ENCODE measurements around the gene BMP6. TPM values are rescaled to one million over a fixed set of nuclear protein-coding genes. Genes with fewer than 3 reads are reported as not detected.

BMP6 gene
- total RNA-seq (2014; rRNA removed; shearing (Covaris generic)) (4.6 and 10.3 TPM in 2 replicates), polyA plus RNA-seq (2016; fragmentation: Nextera tagmentation; extraction: Ambion mirVana) (1.3 and 2.0 TPM in 2 replicates)

DNA sequence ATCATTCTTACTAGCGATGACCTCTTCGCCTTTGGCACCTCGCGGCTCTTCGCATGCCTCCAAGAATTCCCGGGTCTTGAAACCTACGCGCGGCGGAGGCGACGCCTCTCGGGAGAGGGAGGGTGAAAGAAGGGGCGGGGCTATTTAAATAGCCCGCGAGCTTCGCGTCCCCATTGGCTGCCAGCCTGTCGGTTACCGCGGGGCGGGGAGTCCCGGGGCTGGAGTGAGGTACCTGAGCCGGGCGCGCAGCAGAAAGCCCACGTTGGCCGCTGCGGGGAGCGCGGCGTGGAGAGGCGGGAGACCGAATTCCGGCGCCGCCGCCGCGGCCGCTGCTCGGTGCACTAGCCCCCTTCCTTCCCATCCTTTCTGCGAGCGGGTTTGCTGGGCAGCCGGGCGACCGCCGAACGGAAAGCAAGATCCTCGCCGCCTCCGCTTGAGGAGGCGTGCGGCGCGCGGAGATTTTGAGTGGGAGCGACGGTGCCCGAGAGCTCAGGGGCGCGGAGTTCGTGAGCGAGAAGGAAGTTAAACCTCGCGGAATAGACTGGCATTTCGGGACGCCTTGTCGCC lies at the start of gene BMP6:
Gene BMP6, plus strand, starts transcription at position 251 of the 567 bp plus-strand sequence. CDS start 857 bp downstream, outside the sequence.
- peak; percentile 96 for DNase-seq
- Histone ChIP-seq H3K36me3 (ENCODE audit: low read depth) (no peaks in the 10 kb centered on the region), H3K27me3 (replicated peaks; ENCODE audit: insufficient read depth) (no peaks in the 10 kb centered on the region), H3K4me3 (peak within 1 kb of the TSS; percentile 77), H2AFZ (peak within 1 kb of the TSS; percentile 69), H3K79me2 (ENCODE audit: insufficient read depth) (0 out of 2 replicates have a peak, but pooled peaks cover 14% of the 10 kb centered on the region), H3K9me2 (ENCODE audit: insufficient read depth) (no peaks in the 10 kb centered on the region), H3K4me2 (ENCODE audit: unreplicated experiment) (peak within 1 kb of the TSS; percentile 70), H3K9me3 (ENCODE audit: low read depth) (no peaks in the 10 kb centered on the region), H3F3A (ENCODE audit: insufficient read depth) (peaks cover 18% of the 10 kb centered on the region), H3K9ac (peak within 1 kb of the TSS; percentile 41), H3K27ac (no peak within 1 kb of the TSS), H4K20me1 (ENCODE audit: insufficient read depth) (no peaks in the 10 kb centered on the region), H3K4me1 (ENCODE audit: insufficient read depth) (peaks cover 25% of the 10 kb centered on the region)
- in situ Hi-C loops (cut with MboI): loop anchor here (10.0 kb wide), 2 partner anchors 169 to 279 kb away; no protein-coding TSS in a partner anchor
- 1% methylated on average over 68 to 69 of the region's 69 CpGs for WGBS, 2 experiments (ENCODE audit: low coverage in 1 of 2, low lambda C conversion rate in 2 of 2, missing lambda C conversion rate in 2 of 2)
- TF ChIP-seq EZH2phosphoT487 (IDR thresholded peaks at IDR 0.05; ENCODE audit: insufficient read depth, low read depth): no peak
- TF ChIP-seq EZH2 (IDR thresholded peaks at IDR 0.05; ENCODE audit: insufficient read depth, poor library complexity, severe bottlenecking): no peak

DNA sequence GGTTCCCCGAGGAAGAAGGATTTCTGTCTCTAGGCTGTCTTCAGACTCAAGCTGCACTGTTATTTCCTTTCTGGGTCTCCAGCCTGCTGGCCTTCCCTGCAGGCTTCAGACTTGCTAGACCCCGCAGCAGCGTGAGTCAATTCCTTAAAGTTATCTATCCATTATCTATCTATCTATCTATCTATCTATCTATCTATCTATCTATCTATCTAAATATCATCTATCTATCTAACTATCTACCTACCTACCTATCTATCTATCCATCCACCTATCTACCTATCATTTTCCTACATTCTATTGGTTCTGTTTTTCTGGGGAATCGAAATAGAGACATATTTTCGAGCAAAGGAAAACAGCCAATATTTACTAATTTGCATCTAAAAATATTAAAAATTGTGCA lies 48.7 kb upstream of the BMP6 start:
- TF ChIP-seq EZH2 (IDR thresholded peaks at IDR 0.05; ENCODE audit: insufficient read depth, poor library complexity, severe bottlenecking) (no peak), EZH2phosphoT487 (IDR thresholded peaks at IDR 0.05; ENCODE audit: insufficient read depth, low read depth) (no peak)
- peaks cover 16% of the 10 kb centered on the region for H3F3A ChIP-seq (ENCODE audit: insufficient read depth)
- peaks cover 14% of the 10 kb centered on the region for H3K4me1 ChIP-seq (ENCODE audit: insufficient read depth)
- no peaks in the 10 kb centered on the region for H4K20me1 ChIP-seq (ENCODE audit: insufficient read depth)
- H3K27me3 ChIP-seq (replicated peaks; ENCODE audit: insufficient read depth): no peaks in the 10 kb centered on the region
- H2AFZ ChIP-seq: no peak overlapping the region
- H3K9ac ChIP-seq: no peak overlapping the region
- H3K79me2 ChIP-seq (ENCODE audit: insufficient read depth): no peaks in the 10 kb centered on the region
- no peaks in the 10 kb centered on the region for H3K9me2 ChIP-seq (ENCODE audit: insufficient read depth)
- no peak overlapping the region for H3K4me2 ChIP-seq (ENCODE audit: unreplicated experiment)
- no peak overlapping the region for H3K27ac ChIP-seq
- no peaks in the 10 kb centered on the region for H3K36me3 ChIP-seq (ENCODE audit: low read depth)
- no peak for DNase-seq
- no peak overlapping the region for H3K4me3 ChIP-seq
- 81 to 84% methylated on average over 5 of the region's 5 CpGs for WGBS, 2 experiments (ENCODE audit: low coverage in 1 of 2, low lambda C conversion rate in 2 of 2, missing lambda C conversion rate in 2 of 2)
- in situ Hi-C loops (cut with MboI): no loop called here
- no peaks in the 10 kb centered on the region for H3K9me3 ChIP-seq (ENCODE audit: low read depth)

DNA sequence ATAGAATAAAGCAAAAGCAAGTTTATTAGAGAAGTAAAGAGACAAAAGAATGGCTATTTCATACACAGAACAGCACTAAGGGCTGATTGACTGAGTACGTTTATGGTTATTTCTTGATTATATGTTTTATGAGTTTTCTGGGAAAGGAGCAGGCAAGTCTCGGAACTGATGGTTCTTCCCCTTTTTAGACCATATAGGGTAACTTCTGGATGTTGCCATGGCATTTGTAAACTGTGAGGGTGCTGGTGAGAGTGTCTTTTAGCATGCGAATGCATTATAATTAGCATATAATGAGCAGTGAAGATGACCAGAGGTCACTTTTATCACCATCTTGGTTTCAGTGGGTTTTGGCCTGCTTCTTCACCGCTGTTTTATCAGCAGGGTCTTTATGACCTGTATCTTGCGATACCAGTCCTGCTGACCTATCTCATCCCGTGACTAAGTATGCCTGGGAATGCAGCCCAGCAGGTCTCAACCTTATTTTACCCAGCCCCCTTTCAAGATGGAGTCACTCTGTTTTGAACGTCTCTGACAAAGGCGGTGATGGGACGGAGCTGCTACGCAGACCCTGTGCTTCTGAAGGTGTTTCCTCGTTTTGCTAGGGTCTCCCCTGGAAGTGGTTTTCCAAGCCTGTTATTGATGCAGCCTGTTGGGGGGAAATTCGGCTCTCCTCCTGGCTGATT lies 45.4 kb upstream of the BMP6 start:
- in situ Hi-C loops (cut with MboI): no loop called here
- DNase-seq: no peak
- 87% methylated on average over 12 of the region's 12 CpGs for WGBS, 2 experiments (ENCODE audit: low coverage in 1 of 2, low lambda C conversion rate in 2 of 2, missing lambda C conversion rate in 2 of 2)
- no peak overlapping the region for H3K9ac ChIP-seq
- TF ChIP-seq EZH2 (IDR thresholded peaks at IDR 0.05; ENCODE audit: insufficient read depth, poor library complexity, severe bottlenecking) (no peak), EZH2phosphoT487 (IDR thresholded peaks at IDR 0.05; ENCODE audit: insufficient read depth, low read depth) (no peak)
- H2AFZ ChIP-seq: no peak overlapping the region
- no peaks in the 10 kb centered on the region for H3K36me3 ChIP-seq (ENCODE audit: low read depth)
- no peaks in the 10 kb centered on the region for H3K9me2 ChIP-seq (ENCODE audit: insufficient read depth)
- H3K4me1 ChIP-seq (ENCODE audit: insufficient read depth): 0 out of 2 replicates have a peak, but pooled peaks cover 7% of the 10 kb centered on the region
- no peaks in the 10 kb centered on the region for H3F3A ChIP-seq (ENCODE audit: insufficient read depth)
- no peaks in the 10 kb centered on the region for H3K79me2 ChIP-seq (ENCODE audit: insufficient read depth)
- no peaks in the 10 kb centered on the region for H3K9me3 ChIP-seq (ENCODE audit: low read depth)
- no peak overlapping the region for H3K4me2 ChIP-seq (ENCODE audit: unreplicated experiment)
- no peak overlapping the region for H3K27ac ChIP-seq
- H3K4me3 ChIP-seq: no peak overlapping the region
- no peaks in the 10 kb centered on the region for H3K27me3 ChIP-seq (replicated peaks; ENCODE audit: insufficient read depth)
- no peaks in the 10 kb centered on the region for H4K20me1 ChIP-seq (ENCODE audit: insufficient read depth)

DNA sequence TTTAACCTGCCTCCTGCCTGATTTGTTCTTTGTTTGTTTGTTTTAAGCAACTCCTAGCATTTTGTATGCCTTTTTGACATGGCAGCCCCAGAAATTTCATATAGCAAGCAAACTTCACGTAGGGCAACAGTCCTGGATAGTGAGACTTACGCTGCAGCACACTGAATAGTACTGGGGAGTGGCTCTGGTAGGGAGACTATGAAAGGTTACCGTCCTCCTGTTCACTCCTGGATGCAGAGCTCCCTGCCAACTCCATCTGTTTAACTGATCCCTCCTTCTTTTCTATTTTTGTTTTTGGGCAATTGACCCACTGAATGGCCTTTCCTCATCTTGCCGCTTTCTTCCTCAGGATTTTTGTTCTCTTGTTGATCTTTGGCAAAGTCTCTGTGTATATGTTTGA lies 44.5 kb upstream of the BMP6 start:
- Histone ChIP-seq H3K79me2 (ENCODE audit: insufficient read depth) (no peaks in the 10 kb centered on the region), H3K36me3 (ENCODE audit: low read depth) (no peaks in the 10 kb centered on the region), H3K4me3 (no peak overlapping the region), H3K27ac (no peak overlapping the region), H3K9me3 (ENCODE audit: low read depth) (no peaks in the 10 kb centered on the region), H3K4me2 (ENCODE audit: unreplicated experiment) (no peak overlapping the region), H3K9me2 (ENCODE audit: insufficient read depth) (no peaks in the 10 kb centered on the region), H3K9ac (no peak overlapping the region), H2AFZ (no peak overlapping the region; the same call in 1 of the 2 replicates), H3K4me1 (ENCODE audit: insufficient read depth) (0 out of 2 replicates have a peak, but pooled peaks cover 7% of the 10 kb centered on the region), H4K20me1 (ENCODE audit: insufficient read depth) (no peaks in the 10 kb centered on the region), H3F3A (ENCODE audit: insufficient read depth) (no peaks in the 10 kb centered on the region), H3K27me3 (replicated peaks; ENCODE audit: insufficient read depth) (no peaks in the 10 kb centered on the region)
- WGBS, 2 experiments (ENCODE audit: low coverage in 1 of 2, low lambda C conversion rate in 2 of 2, missing lambda C conversion rate in 2 of 2): 74 to 79% methylated on average over 4 of the region's 4 CpGs
- in situ Hi-C loops (cut with MboI): no loop called here
- TF ChIP-seq EZH2phosphoT487 (IDR thresholded peaks at IDR 0.05; ENCODE audit: insufficient read depth, low read depth): no peak
- TF ChIP-seq EZH2 (IDR thresholded peaks at IDR 0.05; ENCODE audit: insufficient read depth, poor library complexity, severe bottlenecking): no peak
- no peak for DNase-seq
